ENCODE measurements around the gene GUK1. TPM values are rescaled to one million over a fixed set of nuclear protein-coding genes. Genes with fewer than 3 reads are reported as not detected.
A peak's percentile ranks its signal among the peaks of the same experiment; 100 is the strongest.

Gene GUK1
- total RNA-seq, 4 donors from 2014 or later: 206 to 232 (median 224) TPM

DNA sequence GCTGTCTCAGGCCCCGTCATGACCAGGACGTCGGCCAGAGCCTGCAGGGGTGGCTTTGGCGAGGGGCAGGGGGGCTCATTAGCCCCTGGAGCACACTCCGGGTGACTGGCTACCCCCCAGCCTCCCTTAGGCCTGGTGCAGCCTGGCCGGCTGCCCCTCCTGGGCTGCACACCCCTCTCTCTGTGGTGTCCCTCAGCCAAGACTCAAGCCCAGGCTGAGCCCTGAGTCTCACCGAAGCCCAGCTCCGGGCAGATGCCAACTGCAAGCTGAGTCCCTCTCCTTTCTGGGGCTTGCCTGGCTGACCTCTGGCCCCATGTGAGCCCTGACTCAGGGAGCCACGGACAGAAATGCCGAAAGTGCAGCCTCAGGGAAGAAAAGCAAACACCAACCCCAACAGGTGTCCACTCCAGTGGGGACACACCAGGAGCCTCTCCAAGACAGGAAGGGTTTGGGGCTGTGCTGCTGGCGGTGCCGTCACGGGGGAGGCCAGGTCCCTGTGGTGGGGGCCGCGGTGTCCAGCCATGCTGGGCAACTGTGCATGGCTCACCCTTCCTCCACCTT, 20.2 kb downstream of the GUK1 start:
- no peaks in the 10 kb centered on the region for H3K36me3 ChIP-seq
- H3K4me3 ChIP-seq: no peak overlapping the region
- H3K27me3 ChIP-seq: no peaks in the 10 kb centered on the region
- peak in 1 of 3 donors; percentile 28 for DNase-seq
- no peak overlapping the region for H3K27ac ChIP-seq
- TF ChIP-seq, protein P1, sequence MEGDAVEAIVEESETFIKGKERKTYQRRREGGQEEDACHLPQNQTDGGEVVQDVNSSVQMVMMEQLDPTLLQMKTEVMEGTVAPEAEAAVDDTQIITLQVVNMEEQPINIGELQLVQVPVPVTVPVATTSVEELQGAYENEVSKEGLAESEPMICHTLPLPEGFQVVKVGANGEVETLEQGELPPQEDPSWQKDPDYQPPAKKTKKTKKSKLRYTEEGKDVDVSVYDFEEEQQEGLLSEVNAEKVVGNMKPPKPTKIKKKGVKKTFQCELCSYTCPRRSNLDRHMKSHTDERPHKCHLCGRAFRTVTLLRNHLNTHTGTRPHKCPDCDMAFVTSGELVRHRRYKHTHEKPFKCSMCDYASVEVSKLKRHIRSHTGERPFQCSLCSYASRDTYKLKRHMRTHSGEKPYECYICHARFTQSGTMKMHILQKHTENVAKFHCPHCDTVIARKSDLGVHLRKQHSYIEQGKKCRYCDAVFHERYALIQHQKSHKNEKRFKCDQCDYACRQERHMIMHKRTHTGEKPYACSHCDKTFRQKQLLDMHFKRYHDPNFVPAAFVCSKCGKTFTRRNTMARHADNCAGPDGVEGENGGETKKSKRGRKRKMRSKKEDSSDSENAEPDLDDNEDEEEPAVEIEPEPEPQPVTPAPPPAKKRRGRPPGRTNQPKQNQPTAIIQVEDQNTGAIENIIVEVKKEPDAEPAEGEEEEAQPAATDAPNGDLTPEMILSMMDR (IDR thresholded peaks at IDR 0.05): no peak
- TF ChIP-seq POLR2A (IDR thresholded peaks at IDR 0.05): no peak
- no peaks in the 10 kb centered on the region for H3K9me3 ChIP-seq
- H3K4me1 ChIP-seq: peaks cover 0 to 31% (median 3%) of the 10 kb centered on the region in 4 donors

DNA sequence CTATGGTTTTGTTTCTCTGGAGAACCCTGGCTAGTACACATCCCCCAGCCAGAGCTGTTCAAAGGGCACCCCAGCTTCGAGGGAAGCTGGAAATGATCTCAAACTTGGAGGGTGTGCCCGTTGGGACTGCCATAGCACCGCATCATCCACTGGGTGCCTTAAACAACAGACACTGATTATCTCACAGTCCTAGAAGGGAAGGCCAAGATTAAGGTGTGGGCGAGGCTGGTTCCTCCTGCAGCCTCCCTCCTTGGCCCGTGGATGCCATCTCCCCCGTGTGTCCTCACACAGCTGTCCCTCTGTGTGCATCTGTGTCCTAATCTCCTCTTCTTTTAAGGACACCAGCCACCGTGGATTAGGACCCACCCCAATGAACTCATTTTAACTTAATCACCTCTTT, 21.3 kb downstream of the GUK1 start:
- no peak for TF ChIP-seq POLR2A (IDR thresholded peaks at IDR 0.05)
- TF ChIP-seq, protein P1 (IDR thresholded peaks at IDR 0.05): no peak
- Histone ChIP-seq H3K4me1 (peaks cover 0 to 31% (median 3%) of the 10 kb centered on the region in 4 donors), H3K27ac (peak overlapping the region in 2 of 4 donors; percentile 37 to 52), H3K27me3 (no peaks in the 10 kb centered on the region), H3K9me3 (no peaks in the 10 kb centered on the region), H3K36me3 (no peaks in the 10 kb centered on the region), H3K4me3 (no peak overlapping the region)
- DNase-seq: no peak

DNA sequence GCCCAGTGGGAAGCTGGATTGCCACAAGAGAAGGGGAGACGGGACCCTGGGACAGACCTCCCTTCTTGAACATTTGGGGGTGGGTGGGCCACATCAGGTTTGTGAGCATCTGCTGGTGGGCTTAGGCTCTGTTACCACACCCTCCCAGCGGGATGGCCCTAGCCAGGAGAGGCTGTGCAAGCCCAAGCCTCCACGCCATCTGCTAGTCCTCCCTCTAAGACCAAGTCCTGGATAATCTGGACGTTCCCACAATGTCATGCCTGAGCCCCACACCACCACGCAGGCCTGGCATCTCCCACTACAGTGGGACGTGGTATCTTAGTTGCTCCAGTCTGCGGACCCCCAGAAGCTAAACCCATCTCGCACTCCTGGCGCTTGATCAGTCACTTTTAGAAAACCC, 21.8 kb downstream of the GUK1 start:
- TF ChIP-seq, protein P1 (IDR thresholded peaks at IDR 0.05): no peak
- no peak for TF ChIP-seq POLR2A (IDR thresholded peaks at IDR 0.05)
- Histone ChIP-seq H3K27ac (peak overlapping the region in 2 of 4 donors; percentile 37 to 52), H3K4me3 (no peak overlapping the region), H3K36me3 (no peaks in the 10 kb centered on the region), H3K27me3 (no peaks in the 10 kb centered on the region), H3K9me3 (no peaks in the 10 kb centered on the region), H3K4me1 (peaks cover 0 to 35% (median 3%) of the 10 kb centered on the region in 4 donors)
- DNase-seq: no peak

DNA sequence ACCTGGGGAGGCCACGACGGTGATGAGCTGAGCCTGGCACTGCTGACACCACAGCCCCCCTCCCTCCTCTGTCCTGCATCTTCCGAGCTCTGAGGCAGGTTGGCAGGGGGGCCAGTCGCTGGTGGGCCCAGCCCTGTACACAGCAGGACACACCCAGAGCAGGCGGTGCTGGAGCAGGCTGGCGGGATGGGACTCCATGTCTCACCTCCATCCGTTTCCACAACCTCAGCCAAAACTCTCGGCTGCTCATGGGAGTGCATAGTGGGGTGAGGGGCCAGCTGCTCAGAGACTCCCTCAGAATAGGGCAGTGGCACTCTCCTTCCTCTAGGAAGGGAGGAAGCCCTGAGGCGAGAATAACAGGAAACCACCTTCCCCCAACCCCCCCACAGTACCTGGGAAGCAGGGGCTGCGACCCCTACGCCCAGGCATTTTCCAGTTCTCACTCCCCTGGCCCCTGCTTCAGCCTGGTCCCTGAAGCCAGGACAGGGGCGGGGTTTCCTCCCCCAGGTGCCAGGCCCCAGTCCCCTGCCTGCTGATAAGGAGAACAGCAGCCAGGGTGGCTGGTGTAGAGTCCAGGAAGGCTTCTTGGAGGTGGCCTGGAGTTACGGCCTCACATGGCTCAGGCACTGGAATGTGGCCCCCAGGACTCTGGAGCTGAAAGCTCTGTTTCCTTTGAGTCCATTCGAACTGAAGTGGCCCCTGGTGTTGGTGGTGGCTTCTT, 22.4 kb downstream of the GUK1 start:
- H3K27me3 ChIP-seq: no peaks in the 10 kb centered on the region
- DNase-seq: no peak
- no peak for TF ChIP-seq POLR2A (IDR thresholded peaks at IDR 0.05)
- TF ChIP-seq, protein P1 (IDR thresholded peaks at IDR 0.05): peak in 1 of 6 experiments; percentile 3
- H3K4me1 ChIP-seq: peaks cover 0 to 37% (median 3%) of the 10 kb centered on the region in 4 donors
- no peaks in the 10 kb centered on the region for H3K36me3 ChIP-seq
- no peak overlapping the region for H3K4me3 ChIP-seq
- H3K27ac ChIP-seq: peak overlapping the region in 2 of 4 donors; percentile 41 to 52
- H3K9me3 ChIP-seq: no peaks in the 10 kb centered on the region

DNA sequence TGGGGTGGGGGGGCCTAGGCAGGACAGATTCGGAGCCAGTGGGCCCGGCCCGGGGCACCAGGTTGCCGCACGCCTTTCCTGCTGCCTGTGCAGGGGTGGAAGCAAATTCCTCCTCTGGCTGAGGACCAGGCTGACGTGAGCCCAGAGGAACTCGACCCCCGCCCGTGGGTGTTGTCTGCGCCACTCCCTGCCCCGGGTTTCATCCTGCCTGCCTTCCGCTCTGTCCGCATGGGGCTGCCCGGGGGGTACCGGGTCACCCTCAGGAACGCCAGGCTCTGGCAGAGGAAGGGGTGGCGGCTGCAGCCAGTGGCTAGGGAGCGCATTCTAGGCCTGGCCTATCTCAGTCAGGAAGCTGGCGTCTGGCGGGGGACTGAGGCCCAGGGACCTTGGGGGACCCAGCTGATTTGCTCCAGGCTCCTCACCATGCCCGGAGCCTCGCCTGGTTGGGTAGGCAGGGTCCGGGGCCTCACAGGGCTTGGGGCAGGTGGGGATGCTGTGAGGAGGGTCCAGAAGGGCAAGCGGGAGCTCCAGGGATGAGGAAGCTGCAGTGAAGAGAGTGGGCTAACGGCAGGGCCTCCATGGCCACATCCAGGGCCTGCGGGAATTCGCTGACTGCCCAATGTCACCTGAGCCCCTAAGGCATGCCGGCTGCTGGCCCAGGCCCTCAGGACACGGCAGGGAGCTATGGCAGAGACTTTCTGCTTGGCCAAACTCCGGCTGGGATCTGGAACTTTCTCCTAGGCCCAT, 23.1 kb downstream of the GUK1 start:
- Histone ChIP-seq H3K36me3 (no peaks in the 10 kb centered on the region), H3K9me3 (no peaks in the 10 kb centered on the region), H3K4me3 (no peak overlapping the region), H3K4me1 (peaks cover 0 to 37% (median 3%) of the 10 kb centered on the region in 4 donors), H3K27me3 (no peaks in the 10 kb centered on the region), H3K27ac (peak overlapping the region in 2 of 4 donors; percentile 41 to 52)
- peak in 1 of 3 donors; percentile 64 for DNase-seq
- no peak for TF ChIP-seq POLR2A (IDR thresholded peaks at IDR 0.05)
- TF ChIP-seq, protein P1 (IDR thresholded peaks at IDR 0.05): no peak

All from Peyer's patch (tissue), 4 donors.